T-helper 1 cell treated with Interleukin-12 subunit alpha and Interleukin-12 subunit beta and Interleukin-4 antibody, amounts not matched to agents 30 ng/mL and 1 ng/mL, for 36 hours (primary cell): ENCODE results near the gene CAPN2. TPM values are rescaled to one million over a fixed set of nuclear protein-coding genes. Genes with fewer than 3 reads are reported as not detected.

Experiments used
- intact Hi-C: fragments of 100-400 bp; cut with micrococcal nuclease; formaldehyde crosslinking; loops from one replicate; pipeline ENCODE4 v1.15.1; 2024
- total RNA-seq: library from RNA; stranded (reverse); gene quantifications from 2 replicates; pipeline ENCODE4 v1.2.3, GENCODE V29; 2022

The CAPN2 gene
- total RNA-seq, result 191 and 194 TPM in 2 replicates

DNA sequence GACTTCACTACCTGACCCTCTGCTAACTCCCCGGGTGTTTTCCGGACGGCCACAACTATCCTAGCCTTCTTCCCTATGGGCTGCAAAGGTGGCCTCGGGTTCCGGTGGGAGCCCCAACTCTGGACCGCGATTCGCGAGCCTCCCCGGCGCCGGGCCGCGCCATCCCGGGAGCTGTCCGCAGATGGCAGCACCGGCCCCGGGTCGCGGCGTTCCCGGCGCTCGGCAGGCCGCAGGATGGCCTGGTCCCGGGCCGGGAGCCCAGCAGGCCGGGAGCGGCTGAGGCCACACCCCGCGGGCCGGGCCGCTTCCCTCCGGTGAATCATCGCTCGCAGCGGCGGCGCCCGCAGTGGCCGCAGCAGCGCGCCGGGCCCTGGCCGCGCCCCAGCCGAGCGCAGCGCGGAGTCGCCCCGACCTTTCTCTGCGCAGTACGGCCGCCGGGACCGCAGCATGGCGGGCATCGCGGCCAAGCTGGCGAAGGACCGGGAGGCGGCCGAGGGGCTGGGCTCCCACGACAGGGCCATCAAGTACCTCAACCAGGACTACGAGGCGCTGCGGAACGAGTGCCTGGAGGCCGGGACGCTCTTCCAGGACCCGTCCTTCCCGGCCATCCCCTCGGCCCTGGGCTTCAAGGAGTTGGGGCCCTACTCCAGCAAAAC is at the start of gene CAPN2:
CAPN2 (plus strand) TSS at position 346 of the 656 bp plus-strand sequence; CDS start at position 448, 102 bp downstream.
- intact Hi-C loops, result loop anchor here (1.0 to 10.0 kb wide), 5 partner anchors 14 to 1058 kb away; no protein-coding TSS in a partner anchor

DNA sequence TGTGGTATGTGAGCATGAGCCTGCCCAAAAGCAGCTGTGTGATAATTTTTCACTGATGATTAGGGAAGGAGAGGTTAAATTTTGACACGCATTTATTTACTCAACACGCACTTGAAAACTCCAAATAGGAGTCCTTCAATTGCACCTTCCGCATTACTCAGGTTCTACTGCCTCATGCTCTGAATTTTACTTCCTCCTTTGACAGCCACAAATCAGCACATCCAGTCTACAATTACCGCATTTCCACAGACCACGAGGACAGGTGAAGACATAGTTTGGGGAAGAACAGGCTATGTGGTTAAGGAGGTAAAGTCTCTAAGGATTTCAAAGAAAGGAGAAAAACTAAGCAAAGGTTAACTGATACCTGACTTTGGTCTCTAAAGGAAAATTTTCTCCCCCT is 49.4 kb upstream of the CAPN2 start:
- intact Hi-C loops, result no loop called here

DNA sequence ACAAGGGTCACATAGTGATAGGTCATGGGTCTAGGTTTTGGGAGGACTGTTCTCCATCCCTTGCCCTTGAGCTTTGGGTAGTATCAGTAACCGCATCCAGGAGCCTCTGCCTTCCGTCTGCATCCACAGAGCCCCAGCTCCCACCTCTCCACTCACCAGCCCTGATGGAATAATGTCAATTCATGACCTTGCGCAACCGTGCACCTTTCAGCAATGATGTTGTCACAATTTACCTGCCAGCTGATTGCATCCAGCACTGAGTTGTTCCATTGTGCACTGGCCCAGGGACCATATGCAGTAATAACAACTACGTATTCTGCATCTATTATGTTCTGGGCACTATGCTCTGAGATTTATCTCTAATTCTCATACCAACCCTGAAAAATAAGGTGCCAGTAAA is 48.2 kb upstream of the CAPN2 start:
- intact Hi-C loops, result no loop called here

DNA sequence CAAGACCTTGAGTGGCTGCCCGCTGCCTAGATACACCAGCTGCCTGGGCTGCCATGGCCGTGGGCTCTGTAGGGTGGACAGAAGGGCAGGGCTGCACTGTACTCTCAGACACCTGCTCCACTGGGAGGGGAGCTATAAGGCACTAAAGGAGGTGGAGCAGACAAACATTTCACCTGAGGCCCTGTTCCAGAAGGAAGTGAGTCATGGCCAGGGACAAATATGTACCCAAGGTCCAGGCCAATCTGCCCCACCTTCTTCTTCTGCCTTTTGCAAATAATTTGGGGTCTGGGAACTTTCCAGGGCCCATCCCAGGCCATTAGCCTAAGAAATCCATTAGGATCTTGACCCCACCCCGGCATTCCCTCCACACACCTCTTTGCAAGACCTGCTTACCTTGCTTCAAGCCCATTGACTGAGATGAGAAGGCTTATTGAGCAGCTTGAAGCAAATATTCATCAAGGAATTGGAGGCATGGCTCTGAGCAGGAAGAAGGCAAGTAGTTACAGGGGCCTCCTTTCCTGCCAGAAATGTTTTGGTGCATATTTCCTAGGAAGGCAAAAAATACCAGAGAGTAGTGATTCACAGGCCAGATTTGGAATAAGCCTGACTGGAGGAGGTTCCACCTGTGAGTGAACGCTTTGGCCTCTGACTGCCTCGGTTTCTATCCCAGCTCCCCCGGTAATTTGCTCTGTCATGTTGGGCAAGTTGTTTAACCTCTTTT is 46.6 kb upstream of the CAPN2 start, which contains the start of gene CAPN8:
CAPN8 (minus strand) TSS at position 110 of the 721 bp plus-strand sequence; CDS start at position 55, 55 bp downstream.
- intact Hi-C loops, result no loop called here

DNA sequence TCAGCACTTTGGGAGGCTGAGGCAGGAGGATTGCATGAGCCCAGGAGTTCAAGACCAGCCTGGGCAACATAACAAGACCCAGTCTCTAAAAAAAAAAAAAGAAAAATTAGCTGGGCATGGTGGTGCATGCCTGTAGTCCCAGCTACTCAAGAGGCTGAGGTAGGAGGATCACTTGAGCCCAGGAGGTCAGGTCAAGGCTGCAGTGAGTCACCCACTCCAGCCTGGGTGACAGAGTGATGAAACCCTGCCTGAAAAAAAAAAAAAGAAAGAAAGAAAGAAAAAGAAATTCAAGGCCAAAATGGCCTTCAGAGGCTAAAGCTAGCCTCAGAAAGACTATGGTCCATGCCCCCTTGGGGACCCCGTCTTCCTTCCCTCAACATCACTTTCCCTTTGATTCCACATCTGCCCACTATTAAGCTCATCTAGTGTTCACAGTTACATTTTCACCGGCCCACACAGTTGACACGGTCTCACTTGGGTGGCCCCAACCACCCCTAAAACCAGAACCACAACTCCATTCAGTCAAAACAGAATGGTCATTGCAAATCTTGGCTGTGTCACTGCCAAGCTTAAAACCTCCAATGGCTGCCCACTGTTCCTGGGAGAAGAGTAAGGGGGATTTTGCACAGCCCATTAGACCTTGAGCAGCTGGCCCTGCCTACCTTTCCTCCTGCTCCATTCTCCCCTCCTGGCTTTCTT is 44.7 kb upstream of the CAPN2 start:
- intact Hi-C loops, result no loop called here

DNA sequence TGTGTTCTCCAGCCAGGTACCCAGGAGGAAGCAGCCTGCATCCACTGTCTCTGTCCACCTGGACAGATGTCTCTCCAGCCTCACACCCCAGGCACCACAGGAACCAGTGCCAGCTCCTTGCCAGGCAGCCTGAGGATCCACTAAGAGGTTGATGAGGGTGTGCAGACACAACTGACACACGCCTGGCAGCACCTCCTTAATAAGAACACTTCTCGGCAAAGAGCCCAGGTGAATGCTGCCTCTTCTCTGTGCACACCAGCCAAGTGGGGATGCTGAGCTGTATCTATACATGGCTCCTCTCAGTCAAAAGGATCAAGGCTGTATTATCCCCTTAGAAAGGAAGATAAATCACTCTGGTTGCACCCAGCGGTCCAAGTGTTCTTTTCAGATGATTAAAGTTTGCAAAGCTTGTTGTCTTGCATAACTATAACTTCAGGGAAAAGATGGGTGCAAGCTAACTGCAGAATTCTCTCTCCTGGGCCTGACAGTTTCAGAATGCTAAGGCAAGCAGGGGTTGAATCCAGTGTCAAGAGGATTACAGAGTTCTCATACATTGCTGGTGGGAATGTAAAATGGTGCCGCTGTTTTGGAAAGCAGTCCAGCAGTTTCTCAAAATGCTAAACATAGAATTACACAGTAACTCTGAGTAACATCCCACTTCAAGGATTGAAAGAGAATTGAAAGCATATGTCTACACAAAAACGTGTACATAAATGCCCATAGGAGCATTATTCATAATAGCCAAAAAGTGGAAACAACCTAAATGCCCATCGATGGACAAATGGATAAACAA is 43.1 kb upstream of the CAPN2 start:
- intact Hi-C loops, result no loop called here

DNA sequence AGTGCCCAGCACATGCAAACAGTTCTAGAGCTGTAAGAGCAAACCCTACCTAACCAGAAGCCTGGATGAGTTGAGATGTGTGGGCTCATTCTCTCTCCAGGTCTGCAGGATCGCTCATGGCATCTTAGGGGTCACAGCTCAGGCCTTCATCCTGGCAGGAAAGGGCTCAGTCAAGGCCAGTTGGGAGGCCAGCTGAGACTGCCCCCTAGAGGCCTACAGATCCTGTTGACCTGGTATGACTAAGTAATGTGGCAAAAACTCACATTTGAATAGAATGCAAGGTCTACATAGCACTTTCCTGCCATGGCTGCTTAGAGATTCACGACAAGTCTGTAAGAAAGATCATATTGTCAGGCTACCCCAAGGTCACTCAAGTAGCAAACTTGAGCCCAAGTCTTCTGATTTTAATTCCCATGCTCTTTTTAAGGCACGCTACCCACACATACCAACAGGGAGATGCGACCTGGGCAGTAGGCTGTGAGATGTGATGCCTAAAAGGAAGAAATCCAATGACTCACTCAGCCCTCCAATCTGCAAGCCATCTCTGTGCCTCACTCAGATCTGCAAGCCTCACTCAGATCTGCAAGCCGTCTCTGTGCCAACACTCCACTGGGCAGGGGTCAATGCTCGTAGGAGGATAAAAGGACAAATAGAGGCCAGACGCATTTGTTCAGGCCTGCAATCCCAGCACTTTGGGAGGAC is 41.7 kb upstream of the CAPN2 start:
- intact Hi-C loops, result loop anchor here (1.0 kb wide), 1 partner anchor 536 kb away; no protein-coding TSS in a partner anchor

DNA sequence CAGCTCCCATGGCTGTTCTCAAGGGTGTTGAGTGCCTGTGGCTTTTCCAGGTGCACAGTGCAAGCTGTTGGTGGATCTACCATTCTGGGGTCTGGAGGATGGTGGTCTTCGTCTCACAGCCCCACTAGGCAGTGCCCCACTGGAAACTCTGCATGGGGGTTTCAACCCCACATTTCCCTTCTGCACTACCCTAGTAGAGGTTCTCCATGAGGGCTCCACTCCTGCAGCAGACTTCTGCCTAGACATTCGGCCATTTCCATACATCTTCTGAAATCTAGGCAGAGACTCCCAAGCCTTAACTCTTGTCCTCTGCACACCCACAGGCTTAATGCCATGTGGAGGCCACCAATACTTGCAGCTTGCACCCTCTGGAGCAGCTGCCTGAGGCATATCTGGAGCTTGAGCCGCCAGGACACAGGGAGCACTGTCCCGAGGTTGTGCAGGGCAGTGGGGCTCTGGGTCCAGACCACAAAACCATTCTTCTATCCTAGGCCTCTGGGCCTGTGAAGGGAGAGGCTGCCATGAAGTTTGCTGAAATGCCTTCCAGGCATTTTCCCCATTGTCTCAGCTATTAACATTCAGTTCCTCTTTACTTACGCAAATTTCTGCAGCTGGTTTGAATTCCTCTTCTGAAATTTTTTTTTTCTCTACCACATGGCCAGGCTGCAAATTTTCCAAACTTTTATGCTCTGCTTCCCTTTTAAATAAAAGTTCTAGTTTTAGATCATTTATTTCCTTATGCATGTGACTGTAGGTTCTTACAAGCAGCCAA is 38.0 kb upstream of the CAPN2 start:
- intact Hi-C loops, result no loop called here

DNA sequence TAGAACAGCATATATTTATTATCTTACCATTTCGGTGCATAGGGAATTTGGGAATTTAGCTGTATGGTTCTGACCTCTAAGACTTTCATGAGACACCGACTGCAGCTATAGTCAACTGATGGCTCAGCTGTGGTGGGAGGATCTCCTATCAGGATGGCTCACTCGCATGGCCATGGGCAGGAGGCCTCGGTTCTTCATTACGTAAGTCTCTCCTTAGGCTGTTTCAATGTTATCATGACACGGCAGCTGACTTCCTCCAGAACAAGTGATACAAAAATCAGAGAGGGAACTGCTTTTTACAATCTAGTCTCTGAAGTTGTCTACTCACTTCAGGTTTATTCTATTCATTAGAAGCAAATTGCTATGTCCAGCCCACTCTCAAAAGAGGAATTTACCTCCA is 33.5 kb upstream of the CAPN2 start:
- intact Hi-C loops, result no loop called here

DNA sequence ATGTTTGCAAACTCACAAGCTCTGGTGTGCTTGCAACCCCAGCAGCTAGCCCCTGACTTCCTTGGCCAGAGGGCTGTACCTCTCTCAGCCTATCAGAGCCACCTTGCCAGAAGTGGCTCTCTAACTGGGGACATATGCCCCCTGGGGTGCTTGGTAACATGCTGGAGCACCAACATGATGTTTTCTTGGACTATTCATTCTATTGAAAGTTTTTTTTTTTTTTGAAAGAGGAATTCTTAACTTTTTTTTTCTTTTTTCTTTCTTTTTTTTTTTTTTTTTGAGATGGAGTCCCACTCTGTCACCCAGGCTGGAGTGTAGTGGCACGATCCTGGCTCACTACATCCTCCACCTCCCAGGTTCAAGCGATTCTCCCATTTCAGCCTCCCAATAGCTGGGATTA is 32.2 kb upstream of the CAPN2 start:
- intact Hi-C loops, result no loop called here

DNA sequence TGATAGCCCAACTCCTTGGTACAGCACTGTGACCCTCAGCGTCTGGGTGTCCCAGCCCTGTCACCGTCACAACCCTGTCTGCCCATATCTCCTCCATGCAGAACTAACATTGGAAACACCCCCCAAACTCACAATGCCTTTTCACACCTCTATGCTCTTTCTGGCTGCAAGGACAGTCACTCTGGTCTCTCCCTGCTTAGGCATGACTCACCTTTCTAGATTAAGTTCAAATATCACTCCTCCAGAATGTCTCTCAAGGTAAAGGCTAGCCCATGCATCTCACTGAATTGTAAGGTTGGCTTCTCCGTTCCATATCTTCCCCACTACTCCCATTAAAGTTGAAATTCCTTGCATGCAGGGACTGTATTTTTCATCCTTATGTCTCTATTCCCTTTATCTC is 29.8 kb upstream of the CAPN2 start:
- intact Hi-C loops, result no loop called here

DNA sequence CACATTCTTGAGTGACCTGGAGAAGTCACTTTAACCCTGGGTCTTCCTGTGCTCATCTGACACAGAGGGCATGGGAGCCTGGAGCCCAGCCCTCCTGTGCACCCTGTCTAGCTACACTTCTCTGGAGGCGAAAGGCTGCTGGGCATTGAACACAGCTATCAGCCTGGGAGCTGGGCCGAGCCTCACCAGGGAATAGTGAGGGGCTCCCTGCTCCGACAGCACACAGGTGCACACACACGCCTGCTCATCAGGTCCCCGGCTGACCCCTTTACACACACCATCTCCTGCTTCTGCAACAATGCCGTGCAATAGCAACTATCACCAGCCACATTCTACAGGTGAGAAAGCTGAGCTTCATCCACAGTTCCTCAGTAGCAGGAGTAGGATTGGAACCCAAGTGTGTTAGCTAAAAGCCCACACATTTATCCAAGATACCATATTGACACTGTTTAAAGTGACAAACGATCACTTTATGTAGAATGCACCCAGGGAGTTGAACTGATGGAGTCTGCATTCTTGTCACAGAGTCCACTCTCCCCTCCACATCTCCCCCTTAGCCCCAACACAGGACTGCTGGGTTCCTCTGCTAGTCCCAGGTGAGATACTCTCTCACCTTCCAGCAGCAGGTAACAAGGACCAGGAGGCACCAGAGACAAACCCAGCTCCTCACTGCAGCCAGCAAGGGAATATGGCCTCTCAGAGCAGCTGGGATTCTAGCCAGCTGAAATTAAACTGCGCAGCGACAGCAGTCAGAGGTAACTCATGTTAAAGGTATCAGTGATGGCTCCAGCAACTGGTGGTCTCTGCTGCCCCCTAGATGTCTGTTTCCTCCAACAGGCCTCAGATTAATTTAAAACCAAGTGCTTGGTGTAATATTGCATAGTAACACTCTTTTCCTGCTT is 28.5 kb upstream of the CAPN2 start:
- intact Hi-C loops, result loop anchor here (1.0 kb wide), 2 partner anchors 153 to 551 kb away; no protein-coding TSS in a partner anchor

DNA sequence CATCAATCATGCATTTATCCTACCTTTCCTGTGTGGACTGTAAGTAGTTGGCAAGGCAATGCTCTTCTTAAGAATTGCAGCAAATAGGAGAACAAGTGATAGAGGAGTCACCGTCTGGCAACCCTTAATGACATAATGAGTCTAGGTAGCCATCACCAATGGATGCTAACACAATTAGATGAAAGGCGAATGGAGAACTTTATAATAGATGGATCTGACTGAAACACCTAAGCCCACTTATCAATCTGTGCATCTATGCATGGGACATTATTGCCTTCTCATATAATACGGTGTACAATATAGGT is 27.9 kb upstream of the CAPN2 start:
- intact Hi-C loops, result loop anchor here (1.0 kb wide), 2 partner anchors 153 to 551 kb away; no protein-coding TSS in a partner anchor

DNA sequence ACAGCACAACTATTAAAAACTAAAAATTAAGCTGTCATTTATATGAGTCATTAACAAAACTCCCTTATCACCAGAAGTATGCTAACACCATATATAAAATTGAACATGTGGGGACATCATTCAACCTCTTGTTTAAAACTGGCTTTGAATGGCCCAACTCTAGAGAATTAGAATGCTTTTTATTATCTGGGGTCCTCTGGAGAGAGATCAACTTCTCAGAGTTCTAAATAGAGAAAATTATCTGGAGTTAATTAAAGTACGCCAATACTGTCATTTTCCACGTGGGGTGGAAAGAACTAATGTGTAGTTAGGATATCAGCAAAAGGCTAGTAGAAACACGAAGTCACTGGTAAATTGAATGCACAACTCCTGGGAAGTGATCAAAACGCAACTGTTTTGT is 21.2 kb upstream of the CAPN2 start:
- intact Hi-C loops, result no loop called here

DNA sequence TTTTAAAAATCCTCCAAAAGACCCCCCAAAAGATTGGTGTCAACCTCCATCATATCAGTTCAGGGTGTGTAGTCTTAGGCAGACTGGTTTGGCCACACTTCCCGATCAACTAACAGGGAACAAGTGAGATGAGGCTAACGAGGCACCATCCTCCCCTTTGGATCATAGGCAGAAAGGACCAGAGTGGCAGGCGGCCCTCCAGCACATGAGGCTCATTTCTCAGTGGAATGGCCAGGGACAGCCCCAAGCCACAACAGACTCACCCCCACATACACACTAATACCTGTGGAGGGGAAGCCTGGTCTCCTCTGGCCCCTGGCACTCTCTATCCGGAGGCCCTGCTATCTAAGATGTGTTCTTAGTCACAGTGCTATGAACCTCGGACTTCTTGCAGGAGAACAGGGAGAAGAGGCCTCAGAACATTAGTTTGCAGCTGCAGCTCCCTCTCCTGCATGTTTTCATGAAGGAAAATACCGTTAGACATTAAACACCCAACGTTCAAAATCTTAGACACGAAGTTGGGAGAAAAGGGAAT is 17.3 kb upstream of the CAPN2 start:
- intact Hi-C loops, result loop anchor here (5.0 kb wide), 1 partner anchor 563 kb away; no protein-coding TSS in a partner anchor

DNA sequence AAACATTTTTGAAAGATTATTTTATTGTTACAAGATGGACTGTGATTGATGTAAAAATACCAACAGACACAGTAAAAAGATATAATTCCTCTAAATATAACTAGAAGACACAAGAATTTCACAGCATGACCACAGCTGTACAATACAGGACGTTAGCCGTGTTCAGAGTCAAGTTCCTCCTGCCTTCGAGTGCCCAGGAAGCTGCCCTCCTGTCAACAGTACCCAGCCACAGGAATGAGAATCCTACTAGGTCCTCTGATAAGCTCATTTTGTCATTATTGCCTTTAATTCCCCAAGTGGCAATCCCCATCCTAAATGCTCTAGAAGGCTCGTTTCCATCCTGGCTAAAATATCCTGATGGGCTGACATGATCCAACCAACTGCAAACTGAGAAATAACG is 16.4 kb upstream of the CAPN2 start:
- intact Hi-C loops, result loop anchor here (5.0 kb wide), 1 partner anchor 564 kb away; no protein-coding TSS in a partner anchor

DNA sequence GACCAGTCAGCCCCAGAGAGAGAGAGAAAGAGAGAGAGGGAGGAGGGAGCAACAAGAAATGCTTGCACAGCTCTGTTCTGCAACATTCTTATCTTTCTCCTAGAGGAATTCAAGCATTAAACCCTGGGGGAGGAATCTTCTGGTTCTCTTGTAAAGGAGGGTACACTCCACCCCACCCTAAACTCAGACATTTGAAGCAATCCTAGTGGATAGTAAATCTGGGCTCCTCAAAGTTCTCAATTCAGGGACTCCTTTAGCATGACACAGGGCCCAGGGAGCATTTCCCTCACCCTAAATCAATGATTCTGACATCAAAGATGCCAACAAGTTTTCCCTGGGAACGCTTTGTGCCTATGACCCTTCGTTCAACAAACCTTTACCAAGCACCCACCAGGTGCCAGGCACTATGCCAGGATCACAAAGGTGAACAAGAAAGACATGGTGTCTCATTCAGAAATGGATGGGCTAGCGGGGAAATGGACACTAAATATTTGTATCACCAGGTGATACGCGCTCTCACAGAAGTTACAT is 11.9 kb upstream of the CAPN2 start:
- intact Hi-C loops, result no loop called here

DNA sequence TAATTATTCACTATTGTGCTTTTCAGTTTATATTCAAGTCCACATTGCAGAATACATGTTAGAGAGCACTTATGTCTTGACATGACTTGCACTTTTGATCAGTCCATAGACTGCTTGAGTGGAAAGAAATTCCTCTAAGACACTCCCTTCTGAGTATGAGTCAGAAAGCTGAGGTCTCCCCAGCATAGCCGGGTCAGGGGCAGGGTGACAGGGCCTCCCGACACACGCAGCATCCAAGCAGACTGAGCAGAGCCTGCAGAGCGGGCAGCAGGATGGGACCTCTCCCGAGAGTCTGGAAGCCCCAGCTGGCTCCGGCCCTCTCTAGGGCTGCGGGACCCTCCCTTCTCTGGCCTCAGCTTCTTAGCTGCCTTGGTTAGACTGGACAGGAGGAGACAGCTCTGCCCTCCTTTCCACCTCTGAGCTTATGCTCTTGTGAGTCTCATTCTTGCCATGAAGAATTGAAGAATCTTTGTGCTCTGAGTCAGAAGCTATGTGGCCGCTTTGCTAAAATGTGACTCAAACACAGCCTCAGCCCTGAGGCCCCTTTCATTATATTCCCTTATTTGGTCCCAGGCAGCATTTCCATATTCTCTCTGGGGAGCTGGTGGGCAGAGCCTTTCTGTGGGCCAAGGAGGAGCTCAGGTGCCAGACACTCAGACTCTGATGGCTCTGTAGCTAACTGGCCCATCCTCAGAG is 11.2 kb upstream of the CAPN2 start:
- intact Hi-C loops, result no loop called here
